NCI-H2171 (cell line): ENCODE data around the gene SGPP1.
"Not testable (repeated sequence)": the region's sequence is repeated elsewhere in the genome, so short reads cannot be mapped to it uniquely, and the experiment has no call there.

Experiments used
- DNase-seq: peaks from one replicate; lab custom pipeline; 2025; lab: John Stamatoyannopoulos, UW

SGPP1 gene

GRCh38 chr14:63673886-63674497 lies 53.9 kb downstream of the SGPP1 start:
- DNase-seq, result no peak

DNA sequence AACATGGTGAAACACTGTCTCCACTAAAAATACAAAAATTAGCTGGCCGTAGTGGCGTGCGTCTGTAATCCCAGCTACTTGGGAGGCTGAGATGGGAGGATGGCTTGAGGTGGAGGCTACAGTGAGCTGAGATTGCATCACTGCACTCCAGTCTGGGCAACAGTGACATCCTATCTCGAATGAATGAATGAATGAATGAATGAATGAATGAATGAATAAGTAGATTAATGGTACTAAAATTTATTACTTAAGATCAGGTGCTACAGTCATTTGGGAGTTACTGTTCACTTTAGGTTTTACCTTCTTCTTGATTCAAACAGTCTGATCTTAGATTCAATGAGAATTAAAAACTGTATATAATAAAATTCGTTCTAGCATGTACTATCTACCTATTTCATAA lies 54.6 kb downstream of the SGPP1 start:
- DNase-seq, result no peak

- no peak for DNase-seq
Measured at GRCh38 chr14:63672417-63673180, 55.3 kb downstream of the SGPP1 start.

DNA sequence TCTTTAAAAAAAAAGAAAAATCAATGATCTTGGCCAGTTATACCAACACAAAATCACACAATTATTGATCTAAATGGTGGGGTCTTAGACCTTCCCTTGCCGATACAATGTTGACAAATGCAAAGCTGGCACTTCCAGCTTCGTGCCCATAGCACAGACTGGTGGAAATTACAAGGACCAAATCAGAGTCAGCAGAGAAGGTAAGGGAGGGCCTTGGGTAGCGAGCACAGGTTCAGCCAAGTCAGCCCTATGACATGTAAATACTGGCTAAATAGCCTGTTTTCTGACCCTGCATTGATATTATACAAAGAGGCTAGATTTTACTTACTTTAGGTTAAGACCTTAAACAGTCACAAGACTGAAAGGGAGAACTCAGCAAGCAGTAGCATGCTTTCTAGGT lies 55.9 kb downstream of the SGPP1 start:
- DNase-seq, result no peak

GRCh38 chr14:63670692-63671091 lies 57.2 kb downstream of the SGPP1 start:
- no peak for DNase-seq

GRCh38 chr14:63666335-63666734 lies 61.5 kb downstream of the SGPP1 start:
- DNase-seq, result no peak

- DNase-seq, result no peak
Measured at GRCh38 chr14:63663428-63664341, 64.2 kb downstream of the SGPP1 start.

DNA sequence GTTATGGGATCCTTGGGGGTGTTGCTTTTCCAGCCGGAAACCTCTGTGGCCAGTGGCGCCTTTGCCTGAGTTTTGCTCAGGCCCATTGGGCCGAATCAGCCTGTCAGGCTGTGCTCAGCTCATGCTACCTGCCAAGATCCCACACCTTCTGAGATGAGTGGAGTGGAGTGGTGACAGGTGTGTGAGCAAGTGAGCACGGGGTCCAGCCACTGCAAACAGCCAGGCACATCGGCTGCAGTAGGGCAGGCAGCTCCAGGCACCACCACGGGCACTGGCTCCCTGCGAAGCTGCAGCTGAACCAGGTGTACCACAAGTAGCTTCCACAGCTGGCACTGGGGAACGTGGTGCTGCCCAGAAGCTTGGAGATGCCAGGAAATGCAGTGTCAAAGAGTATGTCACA lies 65.1 kb downstream of the SGPP1 start:
- no peak for DNase-seq

- not testable (repeated sequence) for DNase-seq
Measured at GRCh38 chr14:63661881-63662280, 66.0 kb downstream of the SGPP1 start.

DNA sequence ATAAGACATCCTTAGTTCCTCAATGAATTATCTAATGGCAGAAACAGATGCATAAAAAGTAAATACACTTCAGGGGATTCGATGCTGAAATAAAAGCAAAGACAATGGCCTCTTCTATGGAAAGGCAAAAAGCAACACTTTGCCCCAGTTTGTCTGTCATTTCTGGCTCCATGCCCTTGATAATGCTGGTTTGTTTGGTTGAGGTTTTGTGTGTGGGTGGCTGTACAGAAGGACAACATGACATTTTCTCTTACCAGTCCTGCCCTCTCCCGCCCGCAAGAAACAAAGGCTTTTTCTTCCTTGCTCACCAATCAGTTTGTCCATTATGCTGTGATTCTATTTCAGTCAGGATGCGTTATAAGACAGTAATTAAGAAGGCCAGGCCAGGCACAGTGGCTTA lies 68.1 kb downstream of the SGPP1 start:
- DNase-seq, result no peak

DNA sequence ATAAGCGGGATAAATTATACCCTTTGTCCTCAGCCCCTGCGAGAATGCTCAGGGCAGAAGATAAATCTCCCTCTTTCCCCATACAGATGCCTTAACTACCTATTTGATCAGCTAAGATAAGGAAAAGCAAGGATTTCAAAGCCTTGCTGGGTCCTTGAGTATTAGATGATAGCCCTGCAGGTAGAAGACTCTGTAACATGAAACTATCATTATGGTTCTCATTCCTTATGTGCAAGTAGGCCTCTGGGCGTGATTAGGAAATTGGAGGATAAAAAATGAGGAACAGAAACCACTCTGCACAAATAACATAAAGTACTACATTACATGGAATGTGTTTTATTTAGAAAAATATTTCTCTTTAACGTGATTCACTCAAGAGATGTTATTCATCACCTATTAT lies 71.7 kb downstream of the SGPP1 start:
- DNase-seq, result no peak

DNA sequence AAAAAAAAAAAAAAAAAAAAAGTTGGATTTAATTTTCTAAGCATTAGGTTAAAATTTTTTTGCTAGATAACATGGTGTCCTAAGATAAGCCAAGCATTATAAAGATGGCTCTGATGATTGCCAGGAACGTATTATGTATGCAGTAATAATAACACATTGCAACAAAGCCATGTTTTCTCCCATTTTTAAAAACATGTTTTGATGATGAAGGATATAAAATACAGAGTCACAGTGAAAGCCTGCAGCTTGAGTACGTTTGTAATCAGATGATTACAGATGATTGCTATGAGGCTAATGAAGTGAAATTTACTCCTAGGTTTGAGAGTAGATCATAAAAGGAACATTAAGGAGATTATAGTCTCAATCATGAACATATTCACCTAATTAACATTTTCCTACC lies 72.9 kb downstream of the SGPP1 start:
- no peak for DNase-seq

DNA sequence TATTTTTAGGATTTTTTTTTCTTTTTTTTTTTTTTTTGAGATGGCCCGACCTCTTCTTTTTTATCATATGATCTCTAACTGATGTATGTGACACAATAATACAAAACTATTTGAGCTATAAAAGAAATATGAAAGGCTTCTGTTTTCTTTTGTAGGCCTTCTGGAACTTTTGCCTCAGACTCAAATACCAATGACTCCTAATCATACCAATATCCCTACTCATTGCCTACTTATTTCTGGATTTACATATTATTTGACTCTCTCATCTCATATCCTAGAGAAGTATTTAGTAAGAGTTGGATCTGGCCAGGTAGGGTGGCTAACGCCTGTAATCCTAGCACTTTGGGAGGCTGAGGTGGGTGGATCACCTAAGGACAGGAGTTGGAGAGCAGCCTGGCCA lies 73.5 kb downstream of the SGPP1 start:
- no peak for DNase-seq

DNA sequence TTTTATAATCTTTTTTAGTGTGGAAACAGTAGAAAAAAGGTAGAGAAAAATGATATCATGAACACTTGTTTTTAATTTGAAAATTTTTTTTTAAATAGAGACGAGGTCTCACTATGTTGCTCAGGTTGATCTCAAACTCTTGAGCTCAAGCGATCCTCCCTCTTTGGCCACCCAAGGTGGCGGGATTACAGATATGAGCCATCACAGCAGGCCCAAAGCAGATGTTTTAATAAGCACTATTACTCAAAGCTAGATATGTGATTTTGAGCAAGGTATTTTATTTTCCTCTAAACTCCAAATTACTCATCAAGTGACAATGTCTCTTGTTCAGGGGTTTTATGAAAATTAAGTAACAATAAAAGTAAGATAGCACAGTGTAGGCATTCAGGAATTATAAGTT lies 75.5 kb downstream of the SGPP1 start:
- DNase-seq, result no peak

DNA sequence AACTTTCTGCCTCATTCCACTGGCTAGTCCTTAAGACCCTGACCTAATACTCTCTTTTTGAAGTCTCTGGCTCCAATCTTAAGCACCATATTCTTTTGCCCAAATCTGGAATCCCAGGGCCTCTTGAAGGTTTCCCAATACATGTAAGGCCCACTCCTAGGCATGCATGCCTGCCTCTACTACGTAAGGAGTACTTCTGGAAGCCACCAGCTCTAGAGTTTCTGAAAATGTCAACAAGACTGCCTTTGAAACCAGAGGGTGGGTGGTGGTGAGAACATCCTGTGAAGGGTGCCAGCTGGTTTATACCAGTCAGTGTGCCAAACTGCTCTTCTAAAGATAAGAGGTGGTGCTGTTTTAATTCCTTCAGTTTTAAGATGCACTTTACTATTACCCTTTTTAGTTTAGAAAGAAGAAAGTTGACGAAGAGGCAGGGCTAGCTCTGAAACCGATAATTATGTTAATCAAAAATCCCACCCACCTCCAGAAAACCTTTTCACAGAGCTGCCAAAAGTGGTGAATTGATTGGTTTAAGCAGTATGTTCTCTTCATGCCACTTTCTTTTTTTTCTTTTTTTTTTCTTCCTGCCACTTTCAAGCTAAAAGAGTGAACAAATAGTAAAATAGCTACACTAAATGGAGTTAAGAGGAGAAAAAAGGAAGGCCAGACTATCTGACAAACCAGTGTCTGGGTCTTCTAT lies 77.5 kb downstream of the SGPP1 start:
- DNase-seq, result no peak

DNA sequence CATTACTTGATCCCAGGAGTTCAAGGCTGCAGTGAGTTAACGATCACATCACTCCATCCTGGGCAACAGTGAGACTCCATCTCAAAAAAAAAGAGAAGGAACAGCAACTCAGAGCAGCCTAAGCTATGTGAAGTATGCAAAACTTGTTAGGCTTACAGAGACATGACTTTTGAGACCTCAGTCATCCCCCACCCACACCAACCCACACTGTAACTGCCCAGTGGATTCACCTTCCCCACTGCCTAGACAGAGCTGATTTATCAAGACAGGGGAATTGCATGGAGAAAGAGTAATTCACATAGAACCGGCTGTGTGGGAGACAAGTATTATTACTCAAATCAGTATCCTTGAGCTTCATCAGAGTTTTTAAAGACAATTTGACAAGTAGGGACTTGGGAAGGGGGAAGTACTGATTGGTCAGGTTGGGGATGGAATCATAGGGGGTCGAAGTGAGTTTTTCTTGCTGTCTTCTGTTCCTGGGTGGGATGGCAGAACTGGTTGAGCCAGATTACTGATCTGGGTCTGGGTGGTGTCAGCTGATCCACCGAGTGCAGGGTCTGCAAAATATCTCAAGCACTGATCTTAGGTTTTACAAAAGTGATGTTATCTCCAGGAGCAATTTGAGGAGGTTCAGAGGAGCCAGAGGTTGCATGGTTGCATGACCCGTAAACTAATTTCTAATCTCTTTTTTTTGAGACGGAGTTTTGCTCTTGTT lies 80.0 kb downstream of the SGPP1 start:
- no peak for DNase-seq

- DNase-seq, result no peak
Measured at GRCh38 chr14:63644741-63645140, 83.1 kb downstream of the SGPP1 start.

DNA sequence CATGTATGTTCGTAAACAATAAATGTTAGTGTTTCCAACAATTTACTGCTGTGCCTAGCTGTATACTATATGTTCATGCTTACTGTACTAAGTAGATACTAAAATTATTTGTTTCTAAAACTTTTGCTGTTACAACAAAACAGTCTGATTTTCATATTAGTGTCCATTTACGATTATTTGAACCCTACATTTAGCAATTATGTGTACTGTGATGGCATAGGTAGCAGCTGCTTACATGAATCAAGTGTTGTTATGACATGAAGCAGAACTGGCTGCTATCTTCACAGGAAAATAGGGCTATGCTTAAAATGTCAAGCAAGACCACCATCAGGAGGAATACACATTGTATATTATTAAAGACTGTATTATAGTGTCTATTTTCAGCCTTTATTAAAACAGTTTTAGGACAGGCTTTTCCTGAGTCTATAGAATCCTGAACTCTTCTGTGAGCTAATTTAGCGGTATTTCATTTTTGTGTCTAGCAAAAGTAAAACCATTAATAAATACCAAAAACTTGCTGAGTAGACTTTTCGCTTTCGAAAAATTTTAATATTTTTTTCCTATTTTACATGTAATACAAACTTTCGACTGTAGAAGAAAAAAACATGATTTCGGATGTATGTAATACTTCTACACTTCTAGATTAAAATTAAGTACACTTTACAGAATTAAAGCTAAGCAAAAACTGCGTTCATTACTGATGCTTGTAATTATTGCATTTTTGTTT lies 85.0 kb downstream of the SGPP1 start:
- no peak for DNase-seq

GRCh38 chr14:63642229-63642611 lies 85.6 kb downstream of the SGPP1 start:
- peak; percentile 95 for DNase-seq

DNA sequence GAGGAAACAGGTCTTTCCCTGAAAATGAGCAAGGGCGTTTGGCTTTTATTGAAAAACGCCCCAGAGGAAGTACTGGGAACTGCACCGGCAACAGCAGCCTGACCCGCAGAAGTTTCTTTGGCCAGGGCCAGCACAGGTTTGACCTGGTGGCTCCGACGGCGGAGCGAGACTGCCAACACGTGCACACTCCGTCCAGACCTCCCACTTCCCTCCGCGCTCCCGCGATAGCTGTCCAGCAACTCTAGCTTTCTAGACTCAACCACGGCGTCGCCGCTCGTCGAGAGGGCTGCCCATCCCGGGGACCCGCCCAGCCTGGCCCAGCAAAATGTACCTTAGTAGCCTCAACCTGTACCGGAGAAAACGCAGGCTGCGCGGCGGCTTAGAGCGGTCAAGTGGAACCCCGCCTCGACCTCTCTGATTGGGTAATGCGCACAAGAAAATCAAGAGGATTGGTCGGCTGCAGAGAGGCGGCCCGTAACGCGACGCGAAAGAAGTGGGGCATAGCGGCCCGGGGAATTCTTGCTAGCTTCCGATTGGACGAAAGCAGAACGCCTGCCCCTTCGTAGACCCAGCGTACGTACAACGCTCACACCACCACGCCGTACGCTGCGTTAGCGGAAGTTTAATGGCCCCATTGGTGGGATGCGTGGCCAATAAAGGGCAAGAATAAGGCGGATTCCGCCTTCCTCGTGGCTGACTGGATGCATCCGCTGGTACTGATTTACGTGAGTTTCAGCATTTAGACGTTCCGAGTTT lies 86.2 kb downstream of the SGPP1 start, which contains the start of gene WDR89:
Gene WDR89, minus strand, starts transcription at position 399 of the 756 bp plus-strand sequence. CDS start 41,929 bp downstream, outside the sequence.
- DNase-seq, result peak; percentile 99
